IMR-90 (cell line): ENCODE data around the gene ALDH18A1. TPM values are rescaled to one million over a fixed set of nuclear protein-coding genes. Genes with fewer than 3 reads are reported as not detected.
A peak's percentile ranks its signal among the peaks of the same experiment; 100 is the strongest.

Experiments
- ATAC-seq: fragments of 200-7000 bp; cut with Tn5 transposase; 2 replicates; pipeline ENCODE4 v1.9.1; 2020; ENCODE audit warnings: low read depth, mild to moderate bottlenecking, moderate library complexity
- BruUV-seq: library from RNA; stranded (reverse); fragments of 400-500 nt; replicated peaks from 2 replicates; lab custom pipeline; 2021; lab: Mats Ljungman, UMichigan
- CTCF ChIA-PET: fragments of 300-600 bp; formaldehyde crosslinking; extraction: SDS; loops from one replicate; lab custom pipeline; 2021; ENCODE audit warnings: antibody characterized with exemption; lab: Yijun Ruan, JAX
- POLR2A ChIA-PET: fragments of 300-600 bp; sonication (Branson Sonifier 250); formaldehyde crosslinking; loops from one replicate; lab custom pipeline; 2022; ENCODE audit warnings: antibody characterized with exemption; ENCODE audit not compliant: unreplicated experiment; lab: Charles Lee
- DNase-seq: peaks from one replicate; pipeline ENCODE4 v3.0.0; 2013
- H2AFZ ChIP-seq: replicated peaks from 2 replicates; pipeline ENCODE3; 2013; ENCODE audit warnings: low read length, mild to moderate bottlenecking; ENCODE audit not compliant: poor library complexity
- H2AK5ac ChIP-seq: 2 replicates; pipeline ENCODE4 v1.6.1; 2013; ENCODE audit warnings: low read depth, low read length, inconsistent platforms
- H2AK9ac ChIP-seq: replicated peaks from 2 replicates; pipeline ENCODE3; 2013; ENCODE audit warnings: mild to moderate bottlenecking, low read depth, low read length, moderate library complexity; ENCODE audit not compliant: poor library complexity
- H2BK120ac ChIP-seq: 2 replicates; pipeline ENCODE4 v1.6.1; 2013; ENCODE audit warnings: low read depth, low read length, inconsistent platforms
- H2BK15ac ChIP-seq: 3 replicates; pipeline ENCODE4 v1.6.1; 2013; ENCODE audit warnings: low read depth, low read length, inconsistent platforms
- H2BK20ac ChIP-seq: 2 replicates; pipeline ENCODE4 v1.6.1; 2013; ENCODE audit warnings: low read depth, mild to moderate bottlenecking, inconsistent platforms, low read length, moderate library complexity
- H2BK5ac ChIP-seq: 2 replicates; pipeline ENCODE4 v1.6.1; 2013; ENCODE audit warnings: mild to moderate bottlenecking, low read depth, low read length, inconsistent platforms; ENCODE audit not compliant: poor library complexity, severe bottlenecking
- H3K14ac ChIP-seq: replicated peaks from 2 replicates; pipeline ENCODE4 v1.6.1; 2013; ENCODE audit warnings: low read depth, low read length, inconsistent platforms
- H3K18ac ChIP-seq: 2 replicates; pipeline ENCODE4 v1.6.1; 2013; ENCODE audit warnings: low read depth, low read length, control low read depth
- H3K23ac ChIP-seq: 2 replicates; pipeline ENCODE4 v1.6.1; 2013; ENCODE audit warnings: low read depth, low read length, inconsistent platforms
- H3K27ac ChIP-seq: 2 replicates; pipeline ENCODE4 v1.5.1; 2013; ENCODE audit warnings: mild to moderate bottlenecking, control low read depth, low read length; ENCODE audit not compliant: insufficient read depth
- H3K27me3 ChIP-seq: 2 replicates; pipeline ENCODE4 v1.6.1; 2013; ENCODE audit warnings: low read length; ENCODE audit not compliant: control insufficient read depth, insufficient read depth
- H3K36me3 ChIP-seq: 2 replicates; pipeline ENCODE4 v1.6.1; 2013; ENCODE audit warnings: low read length, mixed read lengths; ENCODE audit not compliant: control insufficient read depth, insufficient read depth
- H3K4ac ChIP-seq: 2 replicates; pipeline ENCODE4 v1.6.1; 2013; ENCODE audit warnings: low read depth, low read length, inconsistent platforms
- H3K4me1 ChIP-seq: 2 replicates; pipeline ENCODE4 v1.6.1; 2013; ENCODE audit warnings: low read length, mixed read lengths; ENCODE audit not compliant: control insufficient read depth, insufficient read depth
- H3K4me2 ChIP-seq: 2 replicates; pipeline ENCODE4 v1.6.1; 2013; ENCODE audit warnings: low read depth, mild to moderate bottlenecking, control low read depth, low read length, moderate library complexity
- H3K4me3 ChIP-seq: 2 replicates; pipeline ENCODE4 v1.5.1; 2013; ENCODE audit warnings: low read depth, mild to moderate bottlenecking, control low read depth, low read length, moderate library complexity; ENCODE audit not compliant: insufficient read depth
- H3K56ac ChIP-seq: 2 replicates; pipeline ENCODE4 v1.6.1; 2013; ENCODE audit warnings: low read length, inconsistent platforms; ENCODE audit not compliant: insufficient read depth; ENCODE audit errors: extremely low read depth
- H3K79me1 ChIP-seq, 2 experiments: 2 replicates each; pipeline ENCODE4 v1.6.1; 2013; ENCODE audit warnings: low read length in 2 of 2, inconsistent platforms in 1 of 2, low read depth in 1 of 2
- H3K9ac ChIP-seq: 2 replicates; pipeline ENCODE4 v1.6.1; 2013; ENCODE audit warnings: low read depth, low read length, control low read depth
- H3K9me1 ChIP-seq: 2 replicates; pipeline ENCODE4 v1.6.1; 2013; ENCODE audit warnings: low read length, inconsistent platforms; ENCODE audit not compliant: insufficient read depth
- H3K9me3 ChIP-seq: 2 replicates; pipeline ENCODE4 v1.6.1; 2013; ENCODE audit warnings: low read length; ENCODE audit not compliant: control insufficient read depth, insufficient read depth
- H4K20me1 ChIP-seq: 2 replicates; pipeline ENCODE4 v1.6.1; 2013; ENCODE audit warnings: low read length, inconsistent platforms; ENCODE audit not compliant: insufficient read depth
- H4K5ac ChIP-seq: 2 replicates; pipeline ENCODE4 v1.6.1; 2013; ENCODE audit warnings: mild to moderate bottlenecking, low read depth, low read length, control low read depth
- H4K8ac ChIP-seq, 2 experiments: 2 replicates each; pipeline ENCODE4 v1.6.1; 2013; ENCODE audit warnings: low read depth in 2 of 2, low read length in 2 of 2, control low read depth in 1 of 2, inconsistent platforms in 1 of 2
- H4K91ac ChIP-seq: 2 replicates; pipeline ENCODE4 v1.6.1; 2013; ENCODE audit warnings: low read depth, low read length, inconsistent platforms; ENCODE audit not compliant: insufficient read depth
- BHLHE40 ChIP-seq: fragments of 150-350 bp; IDR thresholded peaks from 2 replicates; pipeline ENCODE4 v1.6.1; 2016; ENCODE audit warnings: mild to moderate bottlenecking, low read depth, low read length
- CEBPB ChIP-seq: IDR thresholded peaks from 2 replicates; pipeline ENCODE4 v1.6.1; 2012; ENCODE audit warnings: low read depth, low read length, improper control_type of control experiment
- CHD1 ChIP-seq: IDR thresholded peaks from 2 replicates; pipeline ENCODE4 v1.6.1; 2012; ENCODE audit warnings: low read depth, low read length, improper control_type of control experiment
- FOS ChIP-seq: fragments of 150-350 bp; IDR thresholded peaks from 2 replicates; pipeline ENCODE4 v1.6.1; 2016; ENCODE audit warnings: low read depth, low read length
- MXI1 ChIP-seq: IDR thresholded peaks from 2 replicates; pipeline ENCODE4 v1.6.1; 2012; ENCODE audit warnings: low read depth, mild to moderate bottlenecking, low read length, moderate library complexity, borderline replicate concordance
- NFE2L2 ChIP-seq: fragments of 150-350 bp; IDR thresholded peaks from 2 replicates; pipeline ENCODE4 v1.6.1; 2016; ENCODE audit warnings: low read depth, mild to moderate bottlenecking, low read length
- POLR2A ChIP-seq: IDR thresholded peaks from 2 replicates; pipeline ENCODE4 v1.6.1; 2012; ENCODE audit warnings: mild to moderate bottlenecking, low read depth, low read length
- RCOR1 ChIP-seq: IDR thresholded peaks from 2 replicates; pipeline ENCODE4 v1.6.1; 2012; ENCODE audit warnings: mild to moderate bottlenecking, low read length, improper control_type of control experiment; ENCODE audit not compliant: insufficient replicate concordance
- WGBS, 2 experiments: methylation state at CpG; one replicate each; pipeline versions ENCODE4 v1.1.5 to v1.1.7; 2013; ENCODE audit warnings: missing lambda C conversion rate in 2 of 2; ENCODE audit not compliant: insufficient read length in 1 of 2; ENCODE audit errors: extremely low coverage in 2 of 2; 5-methylcytosine and 5-hydroxymethylcytosine counted together
- dilution Hi-C: fragments of 300-500 bp; cut with HindIII; formaldehyde crosslinking; loops from one replicate; pipeline ENCODE4 v1.14.3; 2018; ENCODE audit warnings: low sequenced_read_pairs; ENCODE audit not compliant: unreplicated experiment
- in situ Hi-C: fragments of 300-500 bp; cut with MboI; formaldehyde crosslinking; loops from 3 replicates; pipeline ENCODE4 v1.14.3; 2019; ENCODE audit warnings: low sequenced_read_pairs, inconsistent platforms, mixed read lengths
- intact Hi-C: fragments of 100-400 bp; cut with micrococcal nuclease; formaldehyde crosslinking; loops from 2 replicates; pipeline ENCODE4 v1.10.0; 2022
- polyA plus RNA-seq, 3 experiments: library from polyadenylated mRNA; depleted of rRNA; stranded (reverse); fragments of >200 nt; gene quantifications; 2 replicates each; pipeline ENCODE4 v1.2.3, GENCODE V29; 2012; ENCODE audit warnings: low replicate concordance in 1 of 3
- total RNA-seq: library from RNA; depleted of rRNA; stranded (reverse); fragments of >200 nt; gene quantifications from 2 replicates; pipeline ENCODE4 v1.2.3, GENCODE V29; 2012
- TF ChIP-seq, protein P1 (sequence below): fragments of 150-350 bp; IDR thresholded peaks from 2 replicates; pipeline ENCODE4 v1.6.1; 2017; ENCODE audit warnings: mild to moderate bottlenecking, antibody characterized with exemption, low read length, low read depth

ALDH18A1 gene
- total and polyA plus RNA-seq, 2 of the 4 experiments (the other 2 are of a cell fraction): 93.4 to 232 TPM

DNA sequence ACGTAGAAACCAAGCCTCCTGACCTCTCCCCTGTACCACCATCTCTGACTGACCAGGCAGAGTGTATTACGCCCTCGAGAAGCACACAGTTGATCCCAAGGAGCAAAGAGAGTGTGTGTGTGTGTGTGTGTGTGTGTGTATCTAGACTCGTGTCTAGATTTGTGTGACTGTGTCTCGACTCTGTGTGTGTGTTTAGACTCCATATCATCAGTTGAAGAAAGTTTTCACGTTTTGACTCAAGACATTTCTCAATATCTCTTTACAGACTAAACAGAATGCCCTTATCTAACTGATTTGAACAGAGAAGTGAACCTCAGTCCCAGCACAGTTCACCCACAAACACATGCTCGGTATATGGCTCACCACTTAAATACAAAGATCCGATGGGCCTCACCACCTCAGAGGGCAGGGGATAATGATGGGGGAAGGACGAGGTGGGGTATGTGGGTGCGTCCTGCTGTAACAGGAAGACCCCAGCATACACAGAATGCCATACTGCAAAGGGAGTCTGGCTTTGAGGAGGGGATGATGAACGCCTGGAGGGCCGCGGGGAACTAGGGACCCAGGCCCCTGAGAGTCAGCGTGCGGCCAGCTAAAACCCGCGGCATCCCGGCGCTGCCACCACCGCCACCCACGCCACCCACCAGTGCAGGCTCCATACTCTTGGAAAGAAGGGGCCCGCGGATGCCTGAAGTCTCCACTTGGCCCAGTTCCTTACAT, 780 bp downstream of the ALDH18A1 start:
- peak overlapping the region; percentile 68 for H3K27ac ChIP-seq
- ChIA-PET CTCF (no interaction called here), POLR2A (no interaction called here)
- no peaks in the 10 kb centered on the region for H3K27me3 ChIP-seq
- H4K5ac ChIP-seq: no peak overlapping the region
- dilution Hi-C loops (no loop called here), in situ Hi-C loops (no loop called here), intact Hi-C loops (loop anchor here (1.0 kb wide), 1 partner anchor 39 kb away; no protein-coding TSS in a partner anchor)
- no peak overlapping the region for H2BK120ac ChIP-seq
- no TSS peak for BruUV-seq
- H2BK15ac ChIP-seq: no peak overlapping the region
- H2BK20ac ChIP-seq: no peak overlapping the region
- H2BK5ac ChIP-seq: peak overlapping the region; percentile 41
- ATAC-seq: peak; percentile 27
- H2AFZ ChIP-seq: peak overlapping the region; percentile 96
- no CpG with 5 or more reads among the region's 23 CpGs for WGBS, 2 experiments
- H3K4me2 ChIP-seq: peak overlapping the region; percentile 91
- peak overlapping the region; percentile 1; the same call in 1 of the 2 replicates for H3K18ac ChIP-seq
- peak overlapping the region; percentile 74 for H3K4me3 ChIP-seq
- peak overlapping the region; percentile 96 for H2AK5ac ChIP-seq
- H3K56ac ChIP-seq: peak overlapping the region; percentile 22
- H3K9me1 ChIP-seq: 0 out of 2 replicates have a peak, but pooled peaks cover 6% of the 10 kb centered on the region
- TF ChIP-seq NFE2L2: no peak
- TF ChIP-seq CHD1: peak; percentile 42; the same call in 1 of the 2 replicates
- TF ChIP-seq MXI1: no peak; the same call in 1 of the 2 replicates
- TF ChIP-seq FOS: peak; percentile 46; the same call in 1 of the 2 replicates
- TF ChIP-seq POLR2A: peak; percentile 60; the same call in 1 of the 2 replicates
- no peak for TF ChIP-seq RCOR1
- TF ChIP-seq BHLHE40: peak; percentile 74
- TF ChIP-seq, protein P1, sequence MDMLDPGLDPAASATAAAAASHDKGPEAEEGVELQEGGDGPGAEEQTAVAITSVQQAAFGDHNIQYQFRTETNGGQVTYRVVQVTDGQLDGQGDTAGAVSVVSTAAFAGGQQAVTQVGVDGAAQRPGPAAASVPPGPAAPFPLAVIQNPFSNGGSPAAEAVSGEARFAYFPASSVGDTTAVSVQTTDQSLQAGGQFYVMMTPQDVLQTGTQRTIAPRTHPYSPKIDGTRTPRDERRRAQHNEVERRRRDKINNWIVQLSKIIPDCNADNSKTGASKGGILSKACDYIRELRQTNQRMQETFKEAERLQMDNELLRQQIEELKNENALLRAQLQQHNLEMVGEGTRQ: no peak
- peak; percentile 60 for TF ChIP-seq CEBPB
- 0 out of 2 replicates have a peak, but pooled peaks cover 2% of the 10 kb centered on the region for H3K4me1 ChIP-seq
- peaks cover 5% of the 10 kb centered on the region for H4K20me1 ChIP-seq
- H3K9ac ChIP-seq: peak overlapping the region; percentile 87
- H3K79me1 ChIP-seq: peaks cover 10 to 40% of the 10 kb centered on the region in 2 experiments
- H3K9me3 ChIP-seq: peaks cover 2% of the 10 kb centered on the region; the same call in 1 of the 2 replicates
- H3K4ac ChIP-seq: peak overlapping the region; percentile 79
- peak; percentile 50 for DNase-seq
- peaks cover 15% of the 10 kb centered on the region for H3K36me3 ChIP-seq
- H2AK9ac ChIP-seq: peak overlapping the region; percentile 94
- peak overlapping the region; percentile 97 for H3K23ac ChIP-seq
- H3K14ac ChIP-seq: peak overlapping the region; percentile 97
- H4K8ac ChIP-seq: peak overlapping the region; percentile 73 to 88; a peak in 3 of 4 replicates
- H4K91ac ChIP-seq: peak overlapping the region; percentile 74
